HG03097 (cell line): ENCODE data around the gene ZNF117.
"Not testable (repeated sequence)": the region's sequence is repeated elsewhere in the genome, so short reads cannot be mapped to it uniquely, and the experiment has no call there.

Source experiments
- ATAC-seq: cut with Tn5 transposase; IDR thresholded peaks from one replicate; pipeline ENCODE4 v1.9.1; 2021; ENCODE audit not compliant: unreplicated experiment, low FRiP score

ZNF117 gene

GRCh38 chr7:64990936-64991335 lies at the start of gene ZNF117:
Gene ZNF117, minus strand, starts transcription at chr7:64991036.
- ATAC-seq: no peak

- ATAC-seq: peak; percentile 17
Measured at GRCh38 chr7:65038767-65039166, 47.9 kb upstream of the ZNF117 start.

- ATAC-seq: peak; percentile 95
Measured at GRCh38 chr7:65037740-65038688, 47.2 kb upstream of the ZNF117 start.

GRCh38 chr7:65036526-65036925 lies 45.7 kb upstream of the ZNF117 start:
- ATAC-seq: not testable (repeated sequence)

GRCh38 chr7:65035469-65035868 lies 44.6 kb upstream of the ZNF117 start:
- ATAC-seq: not testable (repeated sequence)

GRCh38 chr7:65034120-65034782 lies 43.4 kb upstream of the ZNF117 start:
- ATAC-seq: not testable (repeated sequence)

- ATAC-seq: not testable (repeated sequence)
Measured at GRCh38 chr7:65033391-65033790, 42.6 kb upstream of the ZNF117 start.

GRCh38 chr7:65025023-65025422 lies 34.2 kb upstream of the ZNF117 start:
- not testable (repeated sequence) for ATAC-seq

GRCh38 chr7:65020978-65021377 lies 30.1 kb upstream of the ZNF117 start:
- ATAC-seq: not testable (repeated sequence)

- ATAC-seq: not testable (repeated sequence)
Measured at GRCh38 chr7:65009881-65010280, 19.0 kb upstream of the ZNF117 start.

GRCh38 chr7:65009394-65009793 lies 18.6 kb upstream of the ZNF117 start:
- not testable (repeated sequence) for ATAC-seq

- not testable (repeated sequence) for ATAC-seq
Measured at GRCh38 chr7:65007036-65007435, 16.2 kb upstream of the ZNF117 start.

GRCh38 chr7:65006094-65006992 lies 15.5 kb upstream of the ZNF117 start, which contains the start of gene ERV3-1:
Gene ERV3-1, minus strand, starts transcription at chr7:65006687. Its CDS starts 13,661 bp downstream, at chr7:64993026.
- ATAC-seq: peak; percentile 100

- ATAC-seq: no peak
Measured at GRCh38 chr7:65004575-65004974, 13.7 kb upstream of the ZNF117 start.

- ATAC-seq: no peak
Measured at GRCh38 chr7:65002972-65003585, 12.2 kb upstream of the ZNF117 start.

- no peak for ATAC-seq
Measured at GRCh38 chr7:65001291-65001814, 10.5 kb upstream of the ZNF117 start.

- ATAC-seq: no peak
Measured at GRCh38 chr7:64999165-65000004, 8.5 kb upstream of the ZNF117 start.

- no peak for ATAC-seq
Measured at GRCh38 chr7:64998865-64999164, 8.0 kb upstream of the ZNF117 start.

- ATAC-seq: no peak
Measured at GRCh38 chr7:64997927-64998391, 7.1 kb upstream of the ZNF117 start.
